Stimulated activated CD4-positive, alpha-beta T cell treated with anti-CD3 and anti-CD28 coated beads, Interleukin-4, amount 100 ng/mL, for 24 hours (primary cell): ENCODE measurements around the gene LIME1.
A peak's percentile ranks its signal among the peaks of the same experiment; 100 is the strongest.

ENCODE experiments used
- DNase-seq: peaks from one replicate; pipeline ENCODE4 v3.0.0-alpha.2; 2020

The LIME1 gene

GRCh38 chr20:63739130-63740069 is 2.9 kb downstream of the LIME1 start, which contains the start of gene SLC2A4RG:
Gene SLC2A4RG (plus strand): TSS chr20:63739776. CDS start chr20:63739913, 137 bp downstream.
- peak; percentile 47 for DNase-seq

DNA sequence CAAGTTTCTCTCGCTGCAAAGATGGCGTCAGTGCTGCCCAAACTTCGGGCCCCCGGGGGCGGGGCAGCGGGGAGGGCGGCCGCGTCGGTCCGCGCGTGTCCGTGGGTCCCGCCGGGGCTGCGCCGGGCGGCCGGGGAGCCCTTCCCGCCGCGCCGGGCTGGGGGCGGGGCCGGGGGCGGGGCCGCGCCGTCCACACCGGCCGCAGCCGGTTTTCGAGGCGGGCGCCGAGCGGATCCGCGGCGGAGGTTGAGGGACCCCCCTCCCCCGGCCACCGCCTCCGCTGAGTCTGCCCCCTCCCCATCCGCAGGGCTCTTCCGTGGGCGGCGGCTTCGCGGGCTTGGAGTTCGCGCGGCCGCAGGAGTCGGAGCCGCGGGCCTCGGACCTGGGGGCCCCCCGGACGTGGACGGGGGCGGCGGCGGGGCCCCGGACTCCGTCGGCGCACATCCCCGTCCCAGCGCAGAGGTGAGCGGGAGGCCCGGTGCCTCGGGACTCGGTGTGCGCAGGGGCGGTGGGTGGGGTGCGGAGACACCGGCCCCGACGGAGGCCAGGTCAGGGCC is 3.7 kb downstream of the LIME1 start:
- DNase-seq = peak; percentile 38

- no peak for DNase-seq
These were observed 4.3 kb downstream of the LIME1 start for GRCh38 chr20:63740627-63741353.

DNA sequence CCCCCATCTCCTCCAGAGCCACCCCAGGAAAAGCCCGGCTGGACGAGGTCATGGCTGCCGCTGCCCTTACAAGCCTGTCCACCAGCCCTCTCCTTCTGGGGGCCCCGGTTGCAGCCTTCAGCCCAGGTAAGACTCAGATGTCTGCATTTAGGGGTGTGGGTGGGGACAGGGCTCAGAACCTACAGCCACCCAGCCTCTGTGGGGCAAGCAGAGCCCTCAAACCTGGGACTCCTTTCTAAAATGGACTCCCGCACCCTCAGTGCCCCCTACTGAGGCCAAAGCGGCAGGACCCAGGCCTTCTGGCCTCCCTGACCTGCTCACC is 4.9 kb downstream of the LIME1 start:
- no peak for DNase-seq

GRCh38 chr20:63741676-63742380 is 5.4 kb downstream of the LIME1 start:
- no peak for DNase-seq

DNA sequence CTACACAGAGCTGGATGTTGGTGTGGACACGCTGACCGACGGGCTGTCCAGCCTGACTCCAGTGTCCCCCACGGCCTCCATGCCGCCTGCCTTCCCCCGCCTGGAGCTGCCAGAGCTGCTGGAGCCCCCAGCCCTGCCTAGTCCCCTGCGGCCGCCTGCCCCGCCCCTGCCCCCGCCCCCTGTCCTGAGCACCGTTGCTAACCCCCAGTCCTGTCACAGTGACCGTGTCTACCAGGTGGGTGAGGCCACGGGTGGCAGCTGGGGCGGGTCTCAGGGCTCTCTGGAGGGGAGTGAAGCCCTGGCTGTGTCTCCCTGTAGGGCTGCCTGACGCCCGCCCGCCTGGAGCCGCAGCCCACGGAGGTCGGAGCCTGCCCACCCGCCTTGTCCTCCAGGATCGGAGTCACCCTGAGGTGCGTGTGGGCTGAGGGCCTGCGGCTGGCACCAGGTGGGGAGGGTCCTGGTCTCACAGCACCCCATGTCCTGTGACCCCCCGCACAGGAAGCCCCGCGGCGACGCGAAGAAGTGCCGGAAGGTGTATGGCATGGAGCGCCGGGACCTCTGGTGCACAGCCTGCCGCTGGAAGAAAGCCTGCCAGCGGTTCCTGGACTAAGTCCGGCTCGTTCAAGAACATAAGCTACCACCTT is 6.0 kb downstream of the LIME1 start:
- DNase-seq = no peak

DNA sequence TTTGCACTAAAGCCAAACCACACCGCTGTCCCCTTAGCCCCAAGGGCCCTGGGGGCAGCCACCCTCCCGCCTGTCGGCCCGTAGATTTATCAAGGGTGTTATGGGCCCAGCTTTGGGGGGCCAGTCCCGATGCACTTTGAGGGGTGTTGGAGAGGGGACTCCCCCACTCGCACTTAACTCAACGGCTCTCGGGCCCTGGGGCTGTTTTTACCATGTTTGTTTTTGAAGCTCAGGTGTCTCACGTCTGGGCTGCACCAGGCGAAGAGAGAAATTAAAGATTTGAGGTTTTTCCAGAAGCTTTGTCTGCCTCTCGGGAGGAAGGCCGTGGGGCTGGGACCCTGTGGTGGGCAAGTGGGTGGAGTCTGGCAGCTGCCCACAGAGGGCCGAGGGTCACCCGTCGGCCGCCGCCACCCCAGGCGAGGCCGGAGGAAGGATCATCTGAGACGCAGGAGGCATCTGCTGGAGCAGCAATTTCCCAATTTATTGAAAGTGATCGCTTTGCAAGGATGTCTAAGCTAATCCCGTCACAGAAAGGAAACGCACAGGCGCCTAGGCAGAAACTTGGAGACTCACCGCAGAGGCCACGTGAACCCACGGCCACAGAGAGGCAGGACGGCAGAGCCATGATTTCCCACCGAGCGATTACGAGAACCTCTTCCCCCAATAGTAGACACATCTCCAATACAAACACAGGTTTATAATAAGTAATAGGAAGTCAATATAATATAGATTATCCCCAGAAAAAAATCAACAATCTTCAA is 6.9 kb downstream of the LIME1 start:
- DNase-seq = no peak

- no peak for DNase-seq
These were observed 7.7 kb downstream of the LIME1 start for GRCh38 chr20:63744158-63744557.

DNA sequence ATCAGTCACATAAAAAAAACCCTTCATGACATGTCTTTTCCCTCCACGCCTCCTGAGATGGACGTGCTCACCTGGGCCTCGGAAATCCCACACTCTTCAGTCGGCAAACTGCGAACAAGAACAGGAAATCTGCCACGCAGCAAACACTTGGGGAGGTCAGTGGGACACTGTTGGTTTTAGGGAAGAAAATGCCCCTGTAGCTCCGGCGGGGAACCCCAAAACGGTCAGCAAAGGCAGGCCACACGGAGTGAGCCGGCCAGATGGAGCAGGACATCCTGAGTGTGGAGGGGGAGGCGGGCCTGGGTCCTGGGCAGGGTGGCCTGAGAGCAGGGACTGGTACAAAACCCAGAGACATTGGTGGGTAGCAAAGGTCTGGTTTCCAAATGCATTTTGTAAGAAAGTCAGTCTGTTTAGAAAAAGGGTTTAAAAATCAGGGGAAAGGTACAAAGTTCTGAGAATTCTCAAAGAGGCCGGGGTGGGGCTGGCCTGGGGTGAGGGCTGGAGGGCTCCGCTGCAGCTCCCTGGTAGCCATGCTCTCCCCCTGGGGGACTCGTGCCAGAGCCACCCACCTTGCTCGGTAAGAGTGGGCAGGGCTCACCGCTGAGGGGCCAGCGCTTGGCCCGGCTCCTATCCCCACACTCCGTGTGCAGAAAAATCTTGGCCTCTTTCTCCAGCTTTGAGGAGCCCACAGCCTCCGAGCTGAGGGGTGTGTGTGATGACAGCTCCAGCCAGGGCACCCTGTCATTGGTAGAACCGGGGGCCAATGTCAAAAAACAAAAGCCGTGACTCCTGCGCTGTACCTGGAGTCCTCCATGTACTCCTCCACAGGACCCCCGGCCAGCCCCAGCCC is 8.3 kb downstream of the LIME1 start:
- no peak for DNase-seq

DNA sequence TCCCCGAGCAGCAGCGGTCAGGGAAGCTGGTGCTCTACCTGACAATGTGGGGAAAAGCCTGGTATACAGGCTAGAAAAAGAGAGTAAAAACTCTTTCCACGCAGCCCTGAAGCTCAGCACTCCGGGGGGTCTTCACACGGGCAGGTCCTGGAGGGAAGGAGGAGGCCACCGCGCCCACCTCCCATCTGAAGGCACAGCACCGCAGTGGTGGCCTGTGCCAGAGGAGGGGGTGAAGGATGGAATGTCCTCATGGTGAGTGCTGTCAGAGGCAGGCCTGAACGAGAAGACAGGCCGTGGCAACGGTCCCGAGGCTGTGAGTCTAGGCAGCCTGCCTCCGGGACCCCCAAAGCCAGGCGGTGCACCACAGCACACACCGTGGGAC is 9.0 kb downstream of the LIME1 start:
- DNase-seq = no peak

- no peak for DNase-seq
These were observed 9.7 kb downstream of the LIME1 start for GRCh38 chr20:63745961-63746731.

DNA sequence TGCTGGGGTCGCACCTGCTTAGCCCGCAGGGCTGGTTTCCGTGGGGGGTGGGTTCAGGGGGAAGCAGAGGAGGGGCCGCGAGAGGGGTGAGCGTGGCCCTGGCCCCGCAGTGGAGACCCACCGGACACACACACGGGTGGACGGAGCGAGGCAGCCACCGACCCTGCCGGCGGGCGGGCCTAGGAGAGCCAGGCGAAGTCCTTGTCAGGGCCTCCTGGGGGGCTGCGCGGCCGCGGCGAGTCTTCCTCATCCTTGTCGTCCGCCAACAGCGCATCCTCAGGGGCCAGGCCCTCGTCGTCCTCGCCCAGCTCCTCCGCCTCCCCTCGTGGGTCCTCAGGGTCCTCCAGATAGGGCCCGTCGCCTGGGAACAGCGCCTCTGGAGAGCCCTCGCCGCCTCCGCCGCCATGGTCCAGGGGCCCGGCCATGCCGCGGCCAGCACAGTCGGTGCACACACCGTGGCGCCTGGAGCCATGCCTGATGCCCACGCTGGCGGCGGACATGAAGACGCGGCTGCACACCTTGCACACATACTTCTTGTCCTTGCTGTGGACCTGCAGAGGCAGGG is 10.4 kb downstream of the LIME1 start:
- DNase-seq = no peak

DNA sequence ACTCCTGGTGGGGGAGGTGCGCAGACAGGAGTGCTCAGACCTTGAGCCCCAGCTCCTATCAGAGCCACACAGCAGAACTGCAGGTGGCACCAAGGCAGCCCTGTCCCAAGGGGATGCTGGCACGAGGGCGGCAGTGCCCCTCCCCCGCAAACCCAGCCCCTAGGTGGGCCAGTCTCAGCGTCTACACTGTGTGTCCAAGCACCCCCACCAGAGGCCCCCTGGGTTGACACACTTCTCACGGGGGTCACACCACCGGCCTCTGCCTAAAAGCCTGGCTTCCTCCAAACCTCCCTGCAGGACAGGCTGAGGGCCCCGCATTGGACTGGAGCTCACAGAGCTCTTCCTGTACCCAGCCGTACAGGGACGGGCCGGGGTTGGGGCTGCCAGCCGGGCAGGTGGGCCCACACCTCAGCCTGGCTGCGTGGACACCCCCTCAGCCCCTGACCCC is 11.2 kb downstream of the LIME1 start:
- DNase-seq = no peak

- DNase-seq = no peak
These were observed 11.8 kb downstream of the LIME1 start for GRCh38 chr20:63748070-63748933.

- no peak for DNase-seq
These were observed 12.4 kb downstream of the LIME1 start for GRCh38 chr20:63748934-63749270.

DNA sequence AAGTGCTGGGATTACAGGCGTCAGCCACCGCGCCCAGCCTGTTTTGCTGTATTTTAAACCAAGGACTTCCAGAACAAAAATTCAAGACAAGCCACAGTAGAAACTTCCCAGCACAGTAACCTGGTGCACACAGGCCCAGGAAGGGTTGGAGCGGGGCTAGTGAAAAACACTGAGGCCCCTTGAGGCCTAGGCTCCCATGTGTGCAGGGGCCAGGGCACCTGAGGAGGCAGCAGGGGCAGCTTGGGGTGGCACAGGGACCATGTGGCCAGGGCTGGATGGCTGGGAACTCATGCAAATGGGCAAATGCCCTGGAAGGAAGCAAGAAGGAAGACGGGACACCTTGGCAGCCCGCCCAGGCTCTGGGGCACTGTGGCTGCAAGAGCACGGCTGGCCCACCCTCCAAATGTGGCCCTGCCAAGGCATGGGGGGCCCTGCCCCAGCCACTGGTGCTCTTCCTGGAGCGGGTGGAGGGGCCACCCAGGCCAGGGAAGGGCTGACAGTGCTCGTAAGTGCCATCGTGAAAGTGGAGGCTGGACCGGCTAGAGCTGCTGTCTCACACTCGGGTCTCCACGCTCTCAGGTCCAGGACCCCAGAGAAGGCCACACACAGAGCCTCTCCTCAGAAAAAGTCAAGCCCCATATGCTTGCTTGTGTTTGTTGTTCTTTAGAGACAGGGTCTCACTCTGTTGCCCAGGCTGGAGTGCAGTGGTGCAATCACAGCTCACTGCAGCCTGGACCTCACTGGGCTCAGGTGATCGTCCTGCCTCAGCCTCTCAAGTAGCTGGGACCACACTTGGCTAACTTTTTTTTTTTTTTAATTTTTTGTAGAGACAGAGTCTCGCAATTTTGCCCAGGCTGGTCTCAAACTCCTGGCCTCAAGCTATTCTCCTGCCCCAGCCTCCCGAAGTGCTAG is 13.4 kb downstream of the LIME1 start:
- DNase-seq = no peak

- peak; percentile 66 for DNase-seq
These were observed 14.5 kb downstream of the LIME1 start for GRCh38 chr20:63750807-63751470.
